Epithelial cell of esophagus (primary cell): ENCODE results near the gene CERS5.

Source experiments
- DNase-seq: peaks from one replicate; pipeline ENCODE4 v3.0.0; 2010; ENCODE audit warnings: low read depth
- H3K4me3 ChIP-seq: 2 replicates; pipeline ENCODE4 v1.5.1; 2011; ENCODE audit warnings: mild to moderate bottlenecking, low read length, control low read depth
- TF ChIP-seq, protein P1 (sequence below): IDR thresholded peaks from 2 replicates; pipeline ENCODE4 v1.5.1; 2011; ENCODE audit warnings: low read depth, mild to moderate bottlenecking, low read length, control low read depth, inconsistent platforms; ENCODE audit not compliant: insufficient read depth; ENCODE audit errors: missing control alignments

Gene CERS5

DNA sequence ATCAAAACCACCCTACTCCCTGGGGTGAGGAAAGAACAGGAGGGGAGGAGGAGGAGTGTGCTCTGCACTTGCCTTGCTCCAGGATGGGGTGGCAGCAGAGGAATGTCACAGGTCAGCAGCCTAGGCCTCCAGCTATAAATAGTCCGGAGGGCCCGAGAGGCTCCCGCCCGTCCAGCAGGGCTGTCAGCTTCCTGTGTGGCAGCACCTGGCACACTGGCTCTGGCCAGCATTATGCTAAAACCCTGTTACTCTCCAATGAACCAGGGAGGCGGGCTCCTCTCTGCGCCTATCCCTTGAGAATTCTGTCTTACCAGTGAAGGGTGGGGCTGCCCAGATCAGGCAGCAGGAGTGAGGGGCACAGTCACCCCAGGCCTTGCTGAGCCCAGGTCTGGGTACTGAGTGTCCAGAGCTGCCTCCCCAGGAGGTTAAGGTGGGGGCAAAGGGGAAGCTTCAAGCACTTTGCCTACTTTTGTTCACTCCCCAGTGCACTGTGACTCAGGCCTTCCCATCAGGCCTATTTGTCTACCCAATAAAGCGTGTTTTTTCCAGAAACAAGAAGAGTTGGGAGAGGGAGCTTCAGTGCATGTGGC, 56.3 kb downstream of the CERS5 start:
- no peak overlapping the region for H3K4me3 ChIP-seq
- DNase-seq: peak; percentile 18

DNA sequence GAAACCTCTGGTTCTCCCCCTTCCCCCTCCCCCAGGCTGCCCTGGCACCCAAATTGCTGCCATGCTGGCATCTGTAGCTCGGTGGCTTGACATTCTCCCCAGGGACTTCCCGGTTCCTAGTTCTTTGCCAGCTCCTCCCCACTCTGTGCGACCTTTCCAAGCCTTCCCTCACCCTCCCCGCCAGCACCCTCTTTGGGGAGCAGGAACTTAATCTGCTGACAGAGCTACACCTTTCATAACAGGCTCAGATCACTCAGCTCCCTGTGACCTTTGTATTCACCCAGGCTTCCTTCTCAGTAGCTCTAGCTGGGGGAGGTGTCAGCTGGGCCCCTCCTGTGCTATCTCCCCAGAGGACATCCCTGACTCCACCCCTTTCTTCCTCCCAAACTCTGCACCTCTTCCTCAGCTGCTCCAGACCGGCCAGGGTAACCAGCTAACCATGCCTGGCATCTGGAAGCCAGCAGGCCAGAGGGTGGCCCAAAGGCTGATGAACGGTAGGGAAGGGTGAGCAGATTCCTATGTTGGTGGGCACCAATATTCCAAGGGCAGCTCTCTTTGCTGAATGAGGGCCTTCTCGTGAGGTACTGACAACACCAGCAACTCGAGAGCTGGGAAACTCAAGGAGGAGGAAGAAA, 56.9 kb downstream of the CERS5 start:
- no peak overlapping the region for H3K4me3 ChIP-seq
- no peak for DNase-seq
- TF ChIP-seq, protein P1, sequence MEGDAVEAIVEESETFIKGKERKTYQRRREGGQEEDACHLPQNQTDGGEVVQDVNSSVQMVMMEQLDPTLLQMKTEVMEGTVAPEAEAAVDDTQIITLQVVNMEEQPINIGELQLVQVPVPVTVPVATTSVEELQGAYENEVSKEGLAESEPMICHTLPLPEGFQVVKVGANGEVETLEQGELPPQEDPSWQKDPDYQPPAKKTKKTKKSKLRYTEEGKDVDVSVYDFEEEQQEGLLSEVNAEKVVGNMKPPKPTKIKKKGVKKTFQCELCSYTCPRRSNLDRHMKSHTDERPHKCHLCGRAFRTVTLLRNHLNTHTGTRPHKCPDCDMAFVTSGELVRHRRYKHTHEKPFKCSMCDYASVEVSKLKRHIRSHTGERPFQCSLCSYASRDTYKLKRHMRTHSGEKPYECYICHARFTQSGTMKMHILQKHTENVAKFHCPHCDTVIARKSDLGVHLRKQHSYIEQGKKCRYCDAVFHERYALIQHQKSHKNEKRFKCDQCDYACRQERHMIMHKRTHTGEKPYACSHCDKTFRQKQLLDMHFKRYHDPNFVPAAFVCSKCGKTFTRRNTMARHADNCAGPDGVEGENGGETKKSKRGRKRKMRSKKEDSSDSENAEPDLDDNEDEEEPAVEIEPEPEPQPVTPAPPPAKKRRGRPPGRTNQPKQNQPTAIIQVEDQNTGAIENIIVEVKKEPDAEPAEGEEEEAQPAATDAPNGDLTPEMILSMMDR: no peak

More for the DNA sequence above, 56.3 kb downstream of the CERS5 start:
- TF ChIP-seq, protein P1: no peak

DNA sequence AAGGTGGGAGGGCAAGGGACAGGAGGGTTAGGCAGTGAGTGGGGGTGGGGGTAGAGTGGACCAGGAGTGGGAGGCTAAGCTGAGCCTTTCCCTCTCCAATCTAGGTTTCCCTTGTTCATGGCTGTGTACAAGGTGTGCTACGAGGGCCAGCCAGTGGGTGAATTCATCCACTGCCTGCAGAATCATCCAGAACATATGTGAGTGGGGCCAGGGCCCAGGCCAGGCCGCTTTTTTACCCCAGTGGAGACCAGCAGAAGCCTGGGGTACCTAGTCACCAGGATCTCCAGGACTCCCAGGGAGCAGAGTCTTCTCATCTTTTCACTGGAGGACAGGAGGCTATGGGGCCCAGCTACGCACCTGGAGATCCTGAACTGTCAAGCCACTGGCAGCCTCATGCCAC, 57.9 kb downstream of the CERS5 start:
- H3K4me3 ChIP-seq: no peak overlapping the region
- TF ChIP-seq, protein P1: no peak
- no peak for DNase-seq

DNA sequence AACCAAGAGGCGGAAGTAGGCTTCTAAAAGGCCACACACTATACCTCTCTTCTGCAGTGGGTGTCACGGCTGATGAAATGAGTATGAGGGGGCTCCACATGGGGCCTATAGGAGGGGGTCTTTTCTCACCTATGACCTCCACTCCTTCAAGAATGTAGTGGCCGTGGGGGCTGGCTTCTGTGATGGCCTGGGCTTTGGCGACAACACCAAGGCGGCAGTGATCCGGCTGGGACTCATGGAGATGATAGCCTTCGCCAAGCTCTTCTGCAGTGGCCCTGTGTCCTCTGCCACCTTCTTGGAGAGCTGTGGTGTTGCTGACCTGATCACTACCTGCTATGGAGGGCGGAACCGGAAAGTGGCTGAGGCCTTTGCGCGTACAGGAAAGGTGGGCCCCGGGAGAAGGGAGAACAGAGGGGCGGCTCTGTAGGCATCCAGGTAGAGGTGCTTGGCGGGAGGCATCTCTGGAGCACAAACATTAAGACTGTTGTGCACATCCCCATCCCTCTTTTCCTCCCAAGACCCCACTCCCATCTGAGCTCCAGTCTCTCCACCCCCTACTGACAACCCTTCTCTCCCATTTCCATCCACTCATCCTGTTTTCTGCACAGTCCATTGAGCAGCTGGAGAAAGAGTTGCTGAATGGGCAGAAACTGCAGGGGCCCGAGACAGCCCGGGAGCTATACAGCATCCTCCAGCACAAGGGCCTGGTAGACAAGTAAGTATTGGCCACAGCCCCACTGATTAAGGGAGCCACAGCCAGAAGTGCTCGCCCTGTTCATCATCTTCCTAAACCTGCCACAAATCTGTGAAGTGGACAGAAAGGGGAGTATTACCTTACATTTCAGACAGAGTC, 59.5 kb downstream of the CERS5 start:
- TF ChIP-seq, protein P1: no peak
- DNase-seq: no peak
- H3K4me3 ChIP-seq: no peak overlapping the region

DNA sequence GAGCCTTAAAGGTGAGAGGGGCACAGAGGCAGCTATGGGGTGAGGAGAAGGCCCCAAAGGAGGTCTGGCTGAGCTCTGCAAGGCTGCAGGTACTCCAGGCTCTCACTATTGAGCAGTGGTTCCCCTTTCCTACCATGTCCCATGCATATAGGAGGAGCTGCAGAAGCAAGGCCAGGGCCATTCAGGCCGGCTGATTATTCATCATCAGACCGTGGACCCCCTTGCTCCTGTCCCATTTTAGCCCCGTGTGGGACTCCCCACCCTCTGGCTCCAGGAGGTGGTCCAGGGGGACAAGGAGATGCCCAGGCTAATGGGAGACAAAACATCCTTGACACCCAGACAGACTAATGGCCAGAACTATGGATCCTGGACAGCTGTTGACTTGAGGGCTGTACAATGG, 60.3 kb downstream of the CERS5 start:
- DNase-seq: no peak
- TF ChIP-seq, protein P1: no peak

DNA sequence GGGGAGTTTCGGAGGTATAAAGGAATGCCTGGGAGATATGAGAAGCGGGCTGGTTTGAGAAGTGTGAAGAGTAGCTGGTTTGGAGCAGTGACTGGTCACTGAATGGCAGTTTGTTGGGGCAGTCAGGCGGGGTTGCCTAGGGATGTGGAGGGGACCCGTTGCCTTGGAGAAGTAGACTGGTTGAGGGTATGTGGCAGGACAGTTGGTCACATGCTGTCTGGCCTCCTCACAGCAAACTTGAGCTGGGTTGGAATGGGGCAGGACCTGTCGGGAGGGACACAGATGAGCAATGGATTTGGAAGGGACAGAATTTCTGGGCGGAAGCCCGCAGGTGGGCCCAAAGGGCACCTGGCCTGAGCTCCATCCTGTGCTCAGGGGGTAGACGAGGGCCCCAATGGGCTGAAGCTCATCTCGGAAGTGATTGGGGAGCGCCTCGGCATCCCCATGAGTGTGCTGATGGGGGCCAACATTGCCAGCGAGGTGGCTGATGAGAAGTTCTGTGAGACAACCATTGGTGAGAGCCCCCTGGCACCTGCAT, 61.2 kb downstream of the CERS5 start:
- DNase-seq: no peak
- TF ChIP-seq, protein P1: no peak
- no peak overlapping the region for H3K4me3 ChIP-seq

More for the DNA sequence above, 60.3 kb downstream of the CERS5 start:
- no peak overlapping the region for H3K4me3 ChIP-seq
